ENCODE results near the gene DRAP1.

DRAP1 gene

GRCh38 chr11:65965986-65966762 lies 46.9 kb downstream of the DRAP1 start:
- no peak for DNase-seq

- DNase-seq = no peak
Measured at GRCh38 chr11:65967329-65967934, 48.2 kb downstream of the DRAP1 start.

GRCh38 chr11:65968600-65969482 lies 49.6 kb downstream of the DRAP1 start:
- DNase-seq = no peak

Data from activated CD4-positive, alpha-beta T cell treated with anti-CD3 and anti-CD28 coated beads, Interleukin-2, amount 50 U/mL, for 4 hours (primary cell).